ENCODE measurements around the gene IFIT2. TPM values are rescaled to one million over a fixed set of nuclear protein-coding genes. Genes with fewer than 3 reads are reported as not detected.
"Not testable (repeated sequence)": the region's sequence is repeated elsewhere in the genome, so short reads cannot be mapped to it uniquely, and the experiment has no call there.

Gene IFIT2
- total and polyA plus RNA-seq, 9 donors = 5.0 to 9.6 (median 7.4) TPM

DNA sequence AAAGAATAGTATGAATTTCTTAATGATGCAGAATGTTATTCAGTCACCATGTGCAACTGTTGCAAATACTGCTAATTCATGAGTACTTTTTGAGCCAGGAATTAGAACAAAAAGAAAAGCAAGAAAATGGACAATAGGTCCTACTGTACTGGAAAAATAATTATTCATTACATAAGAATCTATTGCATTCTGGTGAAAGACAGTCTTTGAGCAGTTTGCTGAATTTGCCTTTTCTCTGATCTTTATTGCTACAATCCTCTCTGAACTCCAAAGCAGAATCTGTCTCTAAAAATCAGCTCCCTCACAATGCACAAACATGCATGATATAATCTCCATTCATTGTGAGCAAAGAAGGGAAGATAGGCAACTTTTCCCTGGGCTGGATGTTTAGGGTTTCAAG, 12.8 kb downstream of the IFIT2 start:
- H3K4me3 ChIP-seq (ENCODE audit: low read length) = no peak overlapping the region
- no peak overlapping the region for H3K27ac ChIP-seq (ENCODE audit: low read length)
- H3K27me3 ChIP-seq (ENCODE audit: control insufficient read depth, insufficient read depth, low read length) = no peaks in the 10 kb centered on the region
- H3K36me3 ChIP-seq (ENCODE audit: control insufficient read depth, insufficient read depth, low read length) = no peaks in the 10 kb centered on the region
- no peaks in the 10 kb centered on the region for H3K4me1 ChIP-seq (ENCODE audit: control insufficient read depth, insufficient read depth, low read length)
- no peak for DNase-seq
- no peaks in the 10 kb centered on the region for H3K9me3 ChIP-seq (replicated peaks; ENCODE audit: control insufficient read depth, low read depth, low read length)

- no CpG with 5 or more reads among the region's 4 CpGs for WGBS (ENCODE audit: insufficient coverage)
- not testable (repeated sequence) for H3K27me3 ChIP-seq (ENCODE audit: control insufficient read depth, insufficient read depth, low read length); H3K27ac ChIP-seq (ENCODE audit: low read length); H3K9me3 ChIP-seq (replicated peaks; ENCODE audit: control insufficient read depth, low read depth, low read length); H3K4me3 ChIP-seq (ENCODE audit: low read length); DNase-seq; H3K36me3 ChIP-seq (ENCODE audit: control insufficient read depth, insufficient read depth, low read length); H3K4me1 ChIP-seq (ENCODE audit: control insufficient read depth, insufficient read depth, low read length)
These were observed 16.2 kb downstream of the IFIT2 start for GRCh38 chr10:89318047-89318446.

DNA sequence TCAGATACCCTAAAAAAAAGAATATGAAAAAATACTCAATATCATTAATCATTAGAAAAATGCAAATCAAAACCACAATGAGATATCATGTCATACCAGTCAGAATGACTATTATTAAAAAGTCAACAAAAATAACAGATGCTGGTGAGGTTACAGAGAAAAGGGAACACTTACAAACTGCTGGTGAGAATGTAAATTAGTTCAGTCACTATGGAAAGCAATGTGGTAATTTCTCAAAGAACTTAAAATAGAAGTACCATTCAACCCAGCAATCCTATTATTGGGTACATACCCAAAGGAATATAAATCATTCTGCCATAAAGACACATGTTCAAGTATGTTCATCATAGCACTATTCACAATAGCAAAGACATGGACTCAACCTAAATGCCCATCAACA, 23.2 kb downstream of the IFIT2 start:
- not testable (repeated sequence) for H3K4me3 ChIP-seq (ENCODE audit: low read length); H3K9me3 ChIP-seq (replicated peaks; ENCODE audit: control insufficient read depth, low read depth, low read length); H3K27ac ChIP-seq (ENCODE audit: low read length); DNase-seq; H3K27me3 ChIP-seq (ENCODE audit: control insufficient read depth, insufficient read depth, low read length); H3K36me3 ChIP-seq (ENCODE audit: control insufficient read depth, insufficient read depth, low read length)
- H3K4me1 ChIP-seq (ENCODE audit: control insufficient read depth, insufficient read depth, low read length) = peaks cover 22% of the 10 kb centered on the region

- DNase-seq; H3K36me3 ChIP-seq (ENCODE audit: control insufficient read depth, insufficient read depth, low read length); H3K27me3 ChIP-seq (ENCODE audit: control insufficient read depth, insufficient read depth, low read length); H3K9me3 ChIP-seq (replicated peaks; ENCODE audit: control insufficient read depth, low read depth, low read length); H3K4me3 ChIP-seq (ENCODE audit: low read length): not testable (repeated sequence)
- Histone ChIP-seq H3K4me1 (ENCODE audit: control insufficient read depth, insufficient read depth, low read length) (peaks cover 26% of the 10 kb centered on the region), H3K27ac (ENCODE audit: low read length) (peak overlapping the region; percentile 20)
- WGBS (ENCODE audit: insufficient coverage) = no CpG with 5 or more reads among the region's 2 CpGs
These were observed 24.0 kb downstream of the IFIT2 start for GRCh38 chr10:89325856-89326255.

- no peaks in the 10 kb centered on the region for H3K27me3 ChIP-seq (ENCODE audit: control insufficient read depth, insufficient read depth, low read length)
- peak; percentile 97 for DNase-seq
- WGBS (ENCODE audit: insufficient coverage) = 0% methylated on average over 4 of the region's 7 CpGs
- H3K4me1 ChIP-seq (ENCODE audit: control insufficient read depth, insufficient read depth, low read length) = peaks cover 31% of the 10 kb centered on the region
- no peaks in the 10 kb centered on the region for H3K9me3 ChIP-seq (replicated peaks; ENCODE audit: control insufficient read depth, low read depth, low read length)
- H3K4me3 ChIP-seq (ENCODE audit: low read length) = peak within 1 kb of the TSS; percentile 33
- no peaks in the 10 kb centered on the region for H3K36me3 ChIP-seq (ENCODE audit: control insufficient read depth, insufficient read depth, low read length)
- peak within 1 kb of the TSS; percentile 98 for H3K27ac ChIP-seq (ENCODE audit: low read length)
These were observed 26.1 kb downstream of the IFIT2 start, which contains the start of gene IFIT3 for GRCh38 chr10:89327803-89328441. Gene IFIT3, plus strand, starts transcription at chr10:89327997. Its CDS starts 77 bp downstream, at chr10:89328074.

DNA sequence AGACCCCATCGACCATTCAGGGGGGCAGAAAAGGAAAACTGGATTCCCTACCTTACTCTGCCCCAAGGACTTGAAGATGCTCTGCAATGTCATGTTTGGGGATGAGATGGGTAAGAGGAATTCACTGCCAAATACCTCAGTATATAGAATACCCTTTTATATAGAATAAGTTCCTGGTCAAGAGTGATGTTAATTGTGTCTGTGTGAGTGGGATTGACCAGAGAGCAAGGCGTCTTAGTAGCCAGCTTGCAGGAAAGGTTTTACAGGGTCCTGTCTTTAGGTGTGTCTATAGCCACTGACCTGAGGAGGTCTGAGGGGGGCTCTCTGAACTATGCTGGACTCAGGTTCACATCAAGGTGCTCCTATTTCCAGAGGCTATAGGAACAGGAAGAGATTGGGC, 27.3 kb downstream of the IFIT2 start:
- Histone ChIP-seq H3K27me3 (ENCODE audit: control insufficient read depth, insufficient read depth, low read length) (no peaks in the 10 kb centered on the region), H3K27ac (ENCODE audit: low read length) (peak overlapping the region; percentile 98), H3K36me3 (ENCODE audit: control insufficient read depth, insufficient read depth, low read length) (no peaks in the 10 kb centered on the region), H3K9me3 (replicated peaks; ENCODE audit: control insufficient read depth, low read depth, low read length) (no peaks in the 10 kb centered on the region), H3K4me1 (ENCODE audit: control insufficient read depth, insufficient read depth, low read length) (peaks cover 40% of the 10 kb centered on the region), H3K4me3 (ENCODE audit: low read length) (peak overlapping the region; percentile 33)
- 92% methylated on average over 1 of the region's 2 CpGs for WGBS (ENCODE audit: insufficient coverage)
- DNase-seq = no peak

DNA sequence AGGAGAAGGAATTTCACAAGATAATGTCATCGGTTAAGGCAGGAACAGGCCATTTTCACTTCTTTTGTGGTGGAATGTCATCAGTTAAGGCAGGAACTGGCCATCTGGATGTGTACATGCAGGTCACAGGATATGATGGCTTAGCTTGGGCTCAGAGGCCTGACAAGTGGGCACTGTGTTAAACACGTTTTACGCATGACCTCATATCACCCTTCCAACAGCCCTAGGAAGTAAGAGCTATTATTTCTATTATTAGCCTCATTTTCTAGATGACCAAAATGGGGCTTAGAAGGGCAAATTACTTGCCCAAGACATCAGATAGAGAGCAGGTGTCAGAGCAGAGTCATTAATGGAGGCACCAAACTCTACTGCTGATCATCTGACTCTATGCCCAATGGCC, 28.2 kb downstream of the IFIT2 start:
- H3K9me3 ChIP-seq (replicated peaks; ENCODE audit: control insufficient read depth, low read depth, low read length) = not testable (repeated sequence)

DNA sequence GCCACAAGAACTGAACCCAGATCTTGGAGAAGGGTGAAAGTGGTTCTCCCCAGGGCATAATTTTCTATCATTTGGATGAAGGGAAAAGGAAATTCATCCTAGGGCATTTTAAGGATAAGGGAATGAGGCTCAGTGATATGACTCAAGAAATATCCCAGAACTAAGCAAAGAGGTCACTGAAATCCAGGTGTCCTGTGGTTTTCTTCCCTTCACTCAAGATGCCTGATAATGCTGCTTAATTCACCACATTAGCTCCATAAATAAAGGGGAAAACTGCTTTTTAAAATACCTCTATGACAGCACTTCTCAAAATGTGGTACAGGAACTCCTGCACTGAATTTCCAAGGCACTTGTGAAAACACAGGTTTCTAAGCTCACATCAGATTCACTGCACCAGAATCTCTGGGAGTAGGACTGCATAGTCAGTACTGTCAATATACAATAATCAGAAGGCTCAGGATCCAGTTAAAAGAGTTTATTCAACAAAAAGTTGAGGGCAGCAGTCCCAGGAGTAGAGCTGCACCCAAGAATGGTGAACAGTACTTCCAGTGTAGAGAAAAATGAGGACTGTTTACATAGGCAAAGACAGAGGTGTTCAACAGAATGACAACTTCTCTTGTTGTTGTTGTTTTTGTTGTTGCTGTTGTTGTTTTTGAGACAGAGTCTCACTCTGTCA, 28.8 kb downstream of the IFIT2 start:
- Histone ChIP-seq H3K9me3 (replicated peaks; ENCODE audit: control insufficient read depth, low read depth, low read length) (no peaks in the 10 kb centered on the region), H3K27me3 (ENCODE audit: control insufficient read depth, insufficient read depth, low read length) (no peaks in the 10 kb centered on the region), H3K27ac (ENCODE audit: low read length) (peak overlapping the region; percentile 95), H3K4me1 (ENCODE audit: control insufficient read depth, insufficient read depth, low read length) (peaks cover 44% of the 10 kb centered on the region), H3K36me3 (ENCODE audit: control insufficient read depth, insufficient read depth, low read length) (no peaks in the 10 kb centered on the region), H3K4me3 (ENCODE audit: low read length) (no peak overlapping the region)
- DNase-seq = no peak

More for the DNA sequence above, 28.2 kb downstream of the IFIT2 start:
- H3K27me3 ChIP-seq (ENCODE audit: control insufficient read depth, insufficient read depth, low read length); H3K36me3 ChIP-seq (ENCODE audit: control insufficient read depth, insufficient read depth, low read length); H3K4me3 ChIP-seq (ENCODE audit: low read length); DNase-seq: not testable (repeated sequence)
- Histone ChIP-seq H3K4me1 (ENCODE audit: control insufficient read depth, insufficient read depth, low read length) (peaks cover 44% of the 10 kb centered on the region), H3K27ac (ENCODE audit: low read length) (peak overlapping the region; percentile 95)
- WGBS (ENCODE audit: insufficient coverage) = no CpG with 5 or more reads among the region's 3 CpGs

- H3K36me3 ChIP-seq (ENCODE audit: control insufficient read depth, insufficient read depth, low read length) = not testable (repeated sequence)
- 87% methylated on average over 8 of the region's 14 CpGs for WGBS (ENCODE audit: insufficient coverage)
These were observed 29.8 kb downstream of the IFIT2 start for GRCh38 chr10:89331487-89332122.

GRCh38 chr10:89332123-89332633, 30.3 kb downstream of the IFIT2 start:
- peak overlapping the region; percentile 95 for H3K27ac ChIP-seq (ENCODE audit: low read length)
- H3K9me3 ChIP-seq (replicated peaks; ENCODE audit: control insufficient read depth, low read depth, low read length) = no peaks in the 10 kb centered on the region
- H3K27me3 ChIP-seq (ENCODE audit: control insufficient read depth, insufficient read depth, low read length) = no peaks in the 10 kb centered on the region
- peaks cover 4% of the 10 kb centered on the region for H3K36me3 ChIP-seq (ENCODE audit: control insufficient read depth, insufficient read depth, low read length)
- peak; percentile 94 for DNase-seq
- H3K4me1 ChIP-seq (ENCODE audit: control insufficient read depth, insufficient read depth, low read length) = peaks cover 38% of the 10 kb centered on the region
- no CpG with 5 or more reads among the region's 5 CpGs for WGBS (ENCODE audit: insufficient coverage)
- H3K4me3 ChIP-seq (ENCODE audit: low read length) = peak overlapping the region; percentile 55

More at GRCh38 chr10:89331487-89332122, 29.8 kb downstream of the IFIT2 start:
- H3K9me3 ChIP-seq (replicated peaks; ENCODE audit: control insufficient read depth, low read depth, low read length); H3K27me3 ChIP-seq (ENCODE audit: control insufficient read depth, insufficient read depth, low read length); DNase-seq; H3K4me3 ChIP-seq (ENCODE audit: low read length): not testable (repeated sequence)
- Histone ChIP-seq H3K4me1 (ENCODE audit: control insufficient read depth, insufficient read depth, low read length) (peaks cover 43% of the 10 kb centered on the region), H3K27ac (ENCODE audit: low read length) (peak overlapping the region; percentile 95)

All from muscle of leg (tissue), 11 donors.